GM21390 (cell line): ENCODE data around the gene UBE2L6.

Source experiments
- ATAC-seq: cut with Tn5 transposase; IDR thresholded peaks from one replicate; pipeline ENCODE4 v1.9.1; 2021; ENCODE audit not compliant: unreplicated experiment

Gene UBE2L6

DNA sequence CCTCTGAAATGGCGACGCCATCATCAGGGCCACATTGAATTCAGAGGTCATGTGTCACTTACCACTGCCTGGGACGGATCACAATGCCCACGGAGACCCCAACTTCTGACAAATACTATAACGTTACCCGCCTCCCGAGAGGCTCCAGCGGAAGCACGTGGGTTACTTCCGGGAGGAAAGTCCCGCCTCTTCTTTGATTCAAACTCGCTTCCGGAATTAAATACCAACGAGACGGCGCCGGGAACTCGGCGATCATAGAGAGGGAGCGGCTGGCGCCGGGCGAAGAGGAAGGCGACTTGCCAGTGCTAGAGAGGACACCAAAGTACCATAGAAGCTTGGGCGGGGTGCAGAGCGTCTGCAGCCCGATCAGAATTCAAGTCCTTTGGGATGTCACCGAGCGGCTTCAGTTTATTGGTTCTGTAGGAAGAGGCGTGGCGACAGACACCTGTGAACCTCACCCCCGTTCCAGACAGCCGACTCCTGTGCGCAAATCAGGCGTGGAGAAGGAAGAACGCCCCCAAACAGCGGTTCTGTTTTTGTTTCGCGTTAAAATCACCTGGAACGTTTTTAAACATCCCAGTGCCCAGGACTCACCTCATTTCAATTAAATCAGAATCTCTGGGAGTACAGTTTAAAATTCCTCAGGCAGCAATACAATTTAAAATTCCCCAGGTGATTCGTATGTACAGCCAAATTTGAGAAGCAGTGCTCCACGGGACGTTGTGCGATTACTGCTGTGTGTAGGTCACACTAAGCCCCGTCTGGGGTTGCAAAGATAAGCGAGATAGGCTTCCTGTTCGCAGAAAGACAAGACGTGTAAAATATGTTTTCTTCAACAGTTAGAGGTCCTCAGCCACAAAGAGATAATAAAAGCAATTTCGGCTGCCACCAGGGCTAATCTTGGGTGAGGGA is 36.6 kb downstream of the UBE2L6 start, which contains the start of gene TIMM10:
TSS of gene TIMM10 (minus strand) at position 159 of the 912 bp plus-strand sequence. CDS start 565 bp downstream, outside the sequence.
- peak; percentile 98 for ATAC-seq

DNA sequence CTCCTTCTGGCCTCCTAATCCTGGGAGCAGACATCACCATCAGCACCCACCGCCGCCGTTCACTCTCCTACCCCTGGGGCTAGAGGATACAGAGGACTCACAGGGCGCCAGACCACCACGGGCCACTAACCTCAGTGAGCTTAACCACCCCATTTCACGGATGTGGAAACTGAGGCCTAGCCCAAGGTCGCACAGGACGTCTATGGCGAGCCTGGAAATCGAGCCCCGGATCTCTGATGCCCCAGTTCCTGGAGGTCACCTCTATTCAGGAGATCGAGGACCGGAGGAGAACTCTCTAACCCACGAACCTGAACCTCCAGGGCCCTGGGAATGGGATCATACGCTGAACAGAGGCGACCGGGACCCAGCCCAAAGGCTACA is 37.3 kb downstream of the UBE2L6 start:
- ATAC-seq = no peak

DNA sequence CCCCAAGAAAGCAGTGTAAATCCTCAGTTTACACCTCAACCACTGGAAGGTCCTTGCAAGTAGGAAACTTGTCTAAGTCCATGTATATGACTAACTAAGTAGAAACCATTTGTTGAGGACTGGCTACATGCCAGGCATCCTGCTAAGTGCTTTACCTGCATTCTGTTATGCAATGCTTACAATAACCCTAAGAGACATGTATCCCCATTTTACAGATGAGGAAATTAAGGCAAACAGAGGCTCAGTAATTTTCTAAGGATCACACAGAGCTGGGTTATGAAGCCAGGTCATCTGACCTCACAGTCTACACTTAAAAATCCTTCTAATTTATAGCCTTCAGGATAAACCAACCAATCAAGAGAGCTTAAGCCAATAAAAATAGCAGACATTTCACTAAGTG is 38.5 kb downstream of the UBE2L6 start:
- ATAC-seq = no peak

DNA sequence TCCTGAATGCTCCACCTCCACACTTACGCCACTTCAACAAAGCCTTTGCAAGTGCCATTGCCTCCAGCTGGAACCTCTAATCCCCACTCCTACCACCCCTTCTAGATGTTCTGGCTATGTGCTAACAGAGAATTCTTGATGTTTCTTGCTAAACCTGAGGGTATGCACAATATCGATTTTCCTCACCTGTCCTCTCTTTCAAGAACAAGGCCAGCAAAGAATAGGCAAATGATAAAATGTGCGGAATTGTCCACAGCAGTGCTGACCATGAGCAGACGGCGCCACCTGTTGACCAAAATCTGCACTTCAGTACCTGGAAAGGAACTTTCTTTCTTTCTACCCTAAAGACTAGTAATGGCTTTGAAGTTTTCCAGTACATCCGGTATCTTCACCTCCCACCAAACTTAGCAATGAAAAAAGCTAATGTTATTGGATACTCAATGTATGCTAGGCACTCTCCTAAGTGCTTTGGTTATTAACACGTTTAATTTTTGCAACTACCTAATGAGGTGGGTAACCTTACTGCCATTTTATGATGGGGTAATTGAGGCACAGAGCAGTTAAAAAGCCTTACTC is 40.3 kb downstream of the UBE2L6 start:
- ATAC-seq = no peak

DNA sequence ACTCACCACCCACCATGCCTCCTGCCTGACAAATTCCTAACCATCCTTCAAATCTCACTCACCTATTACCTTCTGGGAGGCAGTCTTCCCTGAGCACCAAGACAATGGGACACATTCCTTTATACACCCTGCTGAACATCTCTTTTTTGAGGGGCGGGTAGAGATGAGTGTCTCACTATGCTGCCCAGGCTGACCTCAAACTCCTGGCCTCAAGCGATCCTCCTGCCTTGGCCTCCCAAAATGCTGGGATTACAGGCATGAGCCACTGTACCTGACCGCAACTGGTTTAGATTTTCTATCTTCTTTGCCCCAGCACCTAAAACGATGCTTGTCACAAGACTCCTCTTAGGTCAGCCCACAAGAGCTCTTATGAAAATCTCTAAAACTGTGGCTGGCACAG is 44.1 kb downstream of the UBE2L6 start:
- ATAC-seq = no peak

DNA sequence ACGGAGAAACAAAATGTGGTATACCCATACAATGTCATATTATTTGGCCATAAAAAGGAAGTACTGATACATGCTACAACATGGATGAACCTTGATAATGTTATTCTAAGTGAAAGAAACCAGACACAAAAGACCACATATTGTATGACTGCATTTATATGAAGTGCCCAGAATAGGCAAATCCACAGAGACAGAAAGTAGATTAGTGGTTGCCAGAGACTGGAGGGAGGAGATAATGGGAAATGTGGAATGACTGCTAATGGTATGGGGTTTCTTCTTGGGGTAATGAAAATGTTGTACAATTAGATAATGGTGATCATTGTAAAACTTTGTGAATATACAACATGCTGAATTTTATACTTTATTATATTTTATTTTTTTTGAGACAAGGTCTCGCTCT is 46.4 kb downstream of the UBE2L6 start:
- ATAC-seq = no peak

DNA sequence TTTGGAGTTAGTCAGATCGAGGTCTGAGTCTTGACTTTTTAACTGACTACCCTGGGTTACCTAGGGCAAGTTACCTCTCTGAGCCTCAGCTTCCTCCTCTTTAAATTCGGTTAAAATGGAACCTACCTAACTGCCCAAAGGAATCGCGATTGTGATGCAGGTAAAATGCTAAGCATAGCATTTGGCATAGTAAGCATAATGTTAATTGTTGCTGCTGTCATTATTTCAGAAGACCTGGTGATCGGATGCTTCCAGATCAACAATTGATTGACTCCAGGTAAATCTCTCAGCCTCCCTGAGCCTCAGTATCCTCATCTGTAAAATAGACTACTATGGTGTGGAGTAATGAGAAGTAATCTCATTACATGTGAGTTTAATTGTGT is 51.4 kb downstream of the UBE2L6 start:
- no peak for ATAC-seq

DNA sequence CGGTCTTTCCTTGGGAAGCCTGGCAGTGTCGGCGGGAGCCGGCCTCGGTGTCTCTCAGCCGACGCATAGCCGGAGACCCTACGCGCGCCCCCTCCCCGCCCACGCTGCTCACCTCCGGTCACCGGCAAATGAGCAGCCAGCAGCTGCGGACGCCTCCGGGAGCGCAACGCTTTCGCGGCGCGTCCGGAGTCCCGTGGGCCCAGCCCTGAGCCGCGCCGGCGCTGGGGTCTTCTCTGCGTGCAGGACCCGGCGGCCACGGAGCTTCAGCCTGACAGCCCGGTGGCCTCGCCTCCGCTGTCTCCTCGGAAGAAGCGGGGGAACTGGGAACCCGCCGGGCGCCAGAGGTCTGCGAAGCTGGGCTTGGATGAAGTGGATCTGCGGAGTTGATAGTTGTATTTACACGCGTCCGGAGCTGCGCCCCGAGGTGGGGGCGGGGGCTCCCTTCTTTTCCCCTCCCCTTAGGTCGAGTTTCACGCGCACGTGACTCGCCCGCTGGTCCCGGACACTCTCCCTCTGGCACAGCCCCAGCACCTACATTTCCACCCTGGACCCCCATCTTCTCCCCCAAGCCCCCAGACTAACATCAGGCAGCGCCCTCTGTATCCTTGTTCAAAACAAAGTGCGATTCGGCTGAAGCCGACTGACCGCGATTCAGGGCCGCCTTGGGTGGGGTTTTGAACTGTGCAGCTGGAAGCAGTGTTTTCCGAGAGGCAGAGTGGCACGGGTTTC is 52.0 kb downstream of the UBE2L6 start, which contains the start of gene SLC43A1:
TSS of gene SLC43A1 (minus strand) at position 371 of the 729 bp plus-strand sequence. CDS start 1,591 bp downstream, outside the sequence.
- peak; percentile 44 for ATAC-seq

DNA sequence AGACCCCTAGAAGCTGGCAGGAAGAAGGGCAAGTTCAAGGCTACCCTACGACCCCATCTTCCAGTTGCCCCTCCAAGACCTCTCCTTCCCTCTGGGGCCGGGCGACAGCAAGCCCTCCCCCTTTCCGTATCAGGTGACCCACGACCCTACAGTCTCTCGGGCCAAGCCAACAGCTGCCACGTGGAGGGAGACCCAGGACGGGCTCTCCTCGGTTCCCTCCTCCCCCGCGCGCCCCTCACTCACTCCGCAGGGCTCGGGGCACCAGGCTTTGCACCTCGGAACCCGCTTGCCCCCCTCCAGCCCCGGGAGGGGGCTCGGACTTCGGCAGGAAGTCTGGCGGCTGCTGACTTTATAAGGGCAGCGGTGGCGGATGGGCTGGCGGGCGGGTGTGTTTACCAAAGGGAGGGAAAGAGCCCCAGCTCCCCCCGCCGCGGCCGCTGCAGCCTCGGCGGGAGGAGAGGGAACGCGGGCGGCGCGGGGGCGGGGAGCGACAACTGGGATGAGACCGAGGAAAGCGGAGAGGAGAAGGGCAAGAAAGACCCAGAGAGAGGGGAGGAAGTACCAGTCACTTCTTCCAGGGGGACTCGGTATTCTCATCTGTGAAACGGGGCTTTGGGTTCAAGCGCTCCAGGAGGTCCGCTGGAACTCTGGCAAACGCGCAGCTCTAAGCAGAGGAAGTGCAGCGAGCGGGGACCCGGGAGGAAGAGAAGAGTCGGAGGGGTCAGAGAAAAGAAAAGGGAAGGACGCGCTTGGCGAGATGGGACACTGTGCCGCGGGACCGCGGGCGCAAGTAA is 52.7 kb downstream of the UBE2L6 start:
- ATAC-seq = peak; percentile 11

DNA sequence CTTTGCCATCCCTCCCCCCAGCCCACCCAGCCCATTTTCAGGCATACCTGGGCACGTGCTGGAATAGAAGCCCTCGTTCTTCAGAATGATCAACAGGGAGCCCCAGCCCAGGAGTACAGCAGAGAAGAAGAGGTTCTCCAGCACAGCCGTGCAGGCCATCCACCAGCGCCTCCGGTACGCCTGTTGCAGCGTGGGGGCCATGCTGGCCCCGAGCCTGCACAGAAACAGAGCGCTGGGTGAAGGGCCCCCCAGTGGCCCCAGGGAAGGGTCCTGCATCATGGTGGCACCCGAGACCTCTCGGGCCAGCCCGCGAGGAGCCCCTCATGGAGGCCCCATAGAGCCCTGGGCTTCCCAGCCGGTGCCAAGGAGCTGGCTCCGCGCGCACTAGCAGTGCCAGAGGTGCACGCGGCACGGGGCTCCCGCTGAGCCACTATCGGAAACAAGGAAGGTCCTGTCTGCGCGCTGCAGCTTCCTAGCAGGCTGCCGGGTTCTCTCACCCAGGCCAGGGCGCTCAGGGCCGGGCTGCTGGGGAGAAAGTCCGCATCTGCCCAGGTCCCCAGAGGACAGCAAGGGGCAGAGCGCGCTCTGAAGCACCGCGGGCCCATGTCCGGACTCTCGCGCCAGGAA is 53.4 kb downstream of the UBE2L6 start:
- ATAC-seq = no peak

DNA sequence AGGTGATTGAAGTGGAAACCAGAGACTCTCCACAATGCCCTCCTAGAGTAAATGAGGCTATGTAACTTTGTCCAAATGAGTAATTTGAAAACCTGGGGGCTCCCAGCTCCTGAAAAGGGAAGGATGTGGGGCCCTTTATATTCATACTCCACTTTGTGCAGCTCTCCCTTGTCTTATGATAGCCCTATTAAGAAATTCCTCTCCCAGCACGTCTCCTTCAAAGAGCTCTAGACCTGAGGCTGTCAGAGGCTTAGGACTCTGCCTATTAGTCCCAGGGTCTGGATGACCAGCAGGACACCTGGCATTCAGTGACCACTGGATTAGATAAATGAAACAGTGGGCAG is 54.0 kb downstream of the UBE2L6 start:
- ATAC-seq = no peak

DNA sequence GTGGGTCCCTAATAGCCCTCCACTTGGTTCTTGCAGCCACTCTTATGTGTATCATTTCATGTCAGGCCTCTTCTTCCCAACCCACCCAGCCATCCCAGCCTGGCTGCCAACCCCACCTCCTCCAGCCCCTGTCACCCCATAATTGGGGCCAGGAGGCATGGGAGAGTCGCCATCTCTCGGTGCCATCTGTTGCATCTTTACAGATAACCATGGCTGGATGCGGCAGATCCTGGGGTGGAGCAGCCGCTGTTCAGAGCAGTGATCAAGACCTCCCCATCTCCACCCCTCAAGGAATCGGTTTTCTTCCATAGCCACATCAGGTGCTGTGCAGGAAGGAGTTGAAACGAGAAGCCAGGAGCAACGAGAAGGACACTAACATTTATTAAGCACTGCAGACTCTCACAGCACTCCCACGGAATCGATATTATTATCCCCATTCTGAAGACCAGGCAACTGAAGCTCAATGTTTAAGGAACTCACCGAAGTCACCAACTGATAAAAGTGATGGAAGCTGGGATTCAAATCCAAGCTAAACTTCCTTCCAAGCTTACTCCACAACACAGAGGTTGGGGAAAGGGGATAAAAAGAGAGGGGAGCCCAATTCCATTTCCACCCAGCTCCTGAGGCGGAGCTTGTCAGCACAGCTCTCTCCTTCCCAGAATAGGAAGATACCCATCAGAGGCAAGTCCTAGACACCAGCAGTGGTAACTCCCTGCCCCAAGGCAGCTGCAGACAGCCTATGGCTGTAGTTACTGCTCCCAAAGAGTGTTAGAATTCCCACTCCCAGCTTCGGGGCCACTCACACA is 54.6 kb downstream of the UBE2L6 start:
- ATAC-seq = no peak

DNA sequence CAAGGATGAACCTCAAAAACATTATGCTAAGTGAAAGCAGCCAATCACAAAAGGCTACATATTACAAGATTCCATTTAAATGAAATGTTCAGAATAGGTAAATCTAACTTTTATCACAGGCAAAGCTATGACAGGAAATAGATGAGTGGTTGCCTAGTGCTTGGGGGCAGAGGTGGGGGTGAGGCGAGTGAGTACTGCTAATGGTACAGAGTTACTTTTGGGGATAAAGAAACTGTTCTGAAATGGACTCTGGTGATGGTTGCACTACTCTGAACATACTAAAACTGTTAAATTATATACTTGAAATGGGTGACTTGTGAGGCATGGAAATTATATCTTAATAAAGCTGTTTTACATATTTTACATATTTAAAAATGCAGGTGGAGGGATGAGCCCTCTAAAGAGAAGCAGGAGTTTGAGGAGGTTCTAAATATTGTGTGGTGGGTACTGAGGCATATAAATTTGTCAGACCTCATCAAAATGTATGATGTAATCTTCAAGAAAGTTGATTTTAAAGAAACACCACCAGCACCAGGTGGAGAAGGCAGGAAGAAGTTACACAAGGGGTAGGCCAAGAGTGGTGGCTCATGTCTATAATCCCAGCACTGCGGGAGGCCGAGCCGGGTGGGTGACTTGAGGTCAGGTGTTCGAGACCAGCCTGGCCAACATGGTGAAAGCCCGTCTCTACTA is 55.6 kb downstream of the UBE2L6 start:
- ATAC-seq = no peak

DNA sequence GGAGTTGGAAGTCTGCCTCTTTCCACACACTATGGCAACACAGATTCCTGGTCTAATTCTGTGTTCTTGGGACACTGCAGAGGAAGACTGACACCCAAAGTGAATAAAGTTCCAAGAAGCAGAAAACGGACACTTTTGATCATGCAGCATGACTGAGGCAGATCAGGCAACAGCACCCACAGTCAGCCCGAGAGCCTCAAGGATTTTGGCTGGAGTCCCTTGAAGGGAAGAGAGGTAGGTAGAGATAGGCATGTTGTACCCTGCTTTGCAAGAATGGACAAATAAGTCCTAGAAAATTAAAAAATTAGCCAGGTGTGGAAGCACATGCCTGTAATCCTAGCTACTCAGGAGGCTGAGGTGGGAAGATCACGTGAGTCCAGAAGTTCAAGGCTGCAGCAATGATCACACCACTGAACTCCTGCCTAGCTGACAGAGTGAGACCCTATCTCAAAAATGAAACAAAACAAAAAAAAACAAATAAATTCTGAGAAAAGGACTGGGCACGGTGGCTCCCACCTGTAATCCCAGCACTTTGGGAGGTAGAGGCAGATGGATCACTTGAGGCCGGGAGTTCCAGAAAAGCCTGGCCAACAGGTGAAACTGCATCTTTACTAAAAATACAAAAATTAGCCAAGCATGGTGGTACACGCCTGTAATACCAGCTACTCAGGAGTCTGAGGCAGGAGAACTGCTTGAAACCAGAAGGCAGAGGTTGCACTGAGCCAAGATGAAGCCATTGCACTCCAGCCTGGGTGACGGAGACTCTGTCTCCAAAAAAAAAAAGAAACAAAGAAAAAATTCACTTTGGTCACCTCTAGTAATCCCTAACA is 58.9 kb downstream of the UBE2L6 start:
- no peak for ATAC-seq

DNA sequence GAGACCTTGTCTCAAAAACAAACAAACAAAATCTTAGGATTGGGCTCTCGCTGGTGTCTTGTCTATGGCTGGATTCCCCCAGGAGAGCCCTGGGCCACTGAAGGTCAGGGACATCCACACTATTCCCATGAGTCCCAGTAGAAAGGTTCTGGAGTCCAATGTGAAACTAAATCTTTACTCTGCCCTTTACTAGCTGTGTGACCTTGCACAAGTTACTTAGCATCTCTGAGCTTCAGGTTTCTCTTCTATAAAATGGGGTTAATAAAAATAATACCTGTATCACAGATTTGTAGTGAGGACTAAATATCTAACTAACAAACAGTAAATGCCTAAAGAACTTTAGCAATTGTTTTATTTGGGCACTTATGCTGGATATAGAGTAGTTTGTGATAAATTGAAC is 61.0 kb downstream of the UBE2L6 start:
- ATAC-seq = no peak

DNA sequence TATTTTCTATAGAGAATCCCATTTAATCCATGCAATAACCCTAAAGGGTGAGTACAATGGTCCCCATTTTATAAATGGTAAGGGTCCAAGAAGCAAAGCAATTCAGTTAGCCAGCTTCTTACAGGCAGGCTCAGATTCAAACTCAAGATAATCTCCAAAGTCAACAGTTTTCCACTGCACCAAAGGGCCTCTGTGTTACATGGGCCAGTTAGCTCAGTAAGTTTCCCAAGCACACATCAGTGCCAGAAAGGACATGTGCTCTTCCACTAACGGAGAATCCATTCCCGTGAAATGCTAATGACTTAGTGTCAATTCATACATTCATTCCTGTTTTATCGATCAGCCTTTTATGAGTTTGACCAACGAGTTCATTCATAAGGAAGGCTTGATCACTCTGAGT is 63.0 kb downstream of the UBE2L6 start:
- no peak for ATAC-seq

DNA sequence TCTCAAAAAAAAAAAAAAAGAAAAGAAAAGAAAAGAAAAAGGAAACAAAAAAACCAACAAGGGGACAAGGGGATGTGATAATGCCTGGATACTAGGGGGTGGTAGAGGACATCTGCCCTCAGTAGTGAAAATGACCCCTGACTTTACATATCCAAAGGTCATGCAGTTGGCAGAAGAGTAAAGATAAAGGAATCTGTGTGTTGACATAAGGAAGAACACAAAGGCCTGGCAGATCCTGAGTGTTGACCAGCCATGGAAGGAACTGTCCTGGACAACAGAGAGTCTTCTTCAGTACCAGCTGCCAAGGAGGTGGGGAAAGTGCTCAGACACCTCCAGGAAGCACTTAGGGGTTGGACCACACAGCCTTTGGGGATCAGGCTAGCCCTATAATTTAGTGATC is 64.6 kb downstream of the UBE2L6 start:
- ATAC-seq = no peak

DNA sequence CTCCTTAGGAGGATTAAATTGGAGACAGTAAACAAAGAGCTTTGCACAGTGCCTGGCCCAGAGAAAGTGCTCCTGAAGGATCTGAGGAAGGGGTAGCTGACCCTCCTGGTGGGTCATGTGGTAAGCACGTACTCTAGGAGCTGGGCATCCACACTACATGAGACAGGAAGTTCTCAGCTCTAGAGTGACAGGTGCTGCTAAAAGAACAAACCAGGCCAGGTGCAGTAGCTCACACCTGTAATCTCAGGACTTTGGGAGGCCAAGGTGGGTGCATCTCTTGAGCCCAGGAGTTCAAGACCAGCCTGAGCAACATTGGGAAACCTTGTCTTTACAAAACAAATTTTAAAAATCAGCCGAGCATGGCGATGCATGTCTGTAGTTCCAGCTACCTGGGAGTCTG is 65.1 kb downstream of the UBE2L6 start:
- no peak for ATAC-seq
